IPS DF 4.7 (cell line): ENCODE results near the gene ZNF784.

Experiments
- DNase-seq: peaks from one replicate; pipeline ENCODE4 v3.0.0-alpha.2; 2013; ENCODE audit warnings: low spot score; ENCODE audit errors: extremely low read depth

The ZNF784 gene

DNA sequence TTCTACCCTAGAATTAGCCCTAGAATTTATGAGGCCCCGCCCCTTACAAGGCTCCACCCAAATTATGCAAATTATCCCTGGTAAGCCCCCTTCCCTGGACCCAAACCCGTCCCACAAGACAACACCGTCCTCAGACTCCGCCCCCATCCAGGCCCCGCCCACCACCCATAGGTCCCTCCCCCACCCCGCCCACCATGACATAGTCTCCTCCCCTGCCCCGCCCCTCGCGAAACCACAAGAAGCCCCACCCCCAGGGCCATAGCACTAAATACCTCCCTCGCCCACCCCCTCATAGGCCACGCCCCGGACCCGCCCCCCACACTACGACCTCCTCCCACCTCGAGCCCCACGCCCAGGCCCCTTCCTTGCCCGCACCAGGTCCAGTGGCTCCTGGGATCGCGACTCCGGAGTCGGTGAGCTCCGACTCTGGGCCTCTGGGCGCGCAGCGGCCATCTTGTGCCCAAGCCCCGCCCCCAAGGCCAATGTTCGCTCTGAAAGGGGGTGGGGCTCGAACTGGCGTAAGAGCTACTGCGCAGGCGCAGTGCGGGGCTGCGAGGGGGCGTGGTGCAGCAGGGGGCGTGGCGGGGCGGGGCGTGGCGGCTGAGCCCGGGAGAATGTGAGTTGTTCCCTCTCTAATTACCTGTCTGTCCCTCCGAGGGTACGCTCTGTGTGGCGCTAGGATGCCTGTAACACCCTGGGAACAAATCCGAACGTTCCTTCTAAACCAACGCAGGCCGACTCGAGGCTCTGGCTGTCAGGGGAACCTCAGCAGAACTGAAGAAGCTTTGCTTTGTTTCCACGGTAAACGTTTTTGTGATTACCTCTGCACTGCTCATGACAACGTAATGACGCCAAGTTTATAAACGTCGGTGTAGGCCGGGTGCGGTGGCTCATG, at the start of gene ZNF784:
TSS of gene ZNF784 (minus strand) at position 458 of the 895 bp plus-strand sequence. CDS start at position 453, 5 bp downstream.
- no peak for DNase-seq

GRCh38 chr19:55673889-55674288, 49.5 kb upstream of the ZNF784 start:
- DNase-seq = no peak

GRCh38 chr19:55673465-55673864, 49.1 kb upstream of the ZNF784 start:
- no peak for DNase-seq

DNA sequence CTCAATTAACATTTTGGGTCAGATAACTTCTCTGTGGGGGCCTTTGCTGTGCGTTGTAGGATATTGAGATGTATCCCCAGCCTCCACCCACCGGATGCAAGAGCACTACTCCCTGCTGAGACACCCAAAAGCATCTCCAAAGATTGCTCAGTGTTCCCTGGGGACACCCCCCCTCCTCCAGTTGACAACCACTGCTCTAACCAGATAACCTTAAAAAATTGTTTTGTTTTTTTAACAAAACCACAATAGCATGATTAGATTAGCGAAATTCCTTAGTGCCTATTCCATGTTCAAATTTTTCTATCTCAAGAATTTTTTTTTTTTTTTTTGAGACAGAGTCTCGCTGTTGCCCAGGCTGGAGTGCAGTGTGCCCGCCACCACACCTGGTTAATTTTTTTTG, 48.1 kb upstream of the ZNF784 start:
- no peak for DNase-seq

DNA sequence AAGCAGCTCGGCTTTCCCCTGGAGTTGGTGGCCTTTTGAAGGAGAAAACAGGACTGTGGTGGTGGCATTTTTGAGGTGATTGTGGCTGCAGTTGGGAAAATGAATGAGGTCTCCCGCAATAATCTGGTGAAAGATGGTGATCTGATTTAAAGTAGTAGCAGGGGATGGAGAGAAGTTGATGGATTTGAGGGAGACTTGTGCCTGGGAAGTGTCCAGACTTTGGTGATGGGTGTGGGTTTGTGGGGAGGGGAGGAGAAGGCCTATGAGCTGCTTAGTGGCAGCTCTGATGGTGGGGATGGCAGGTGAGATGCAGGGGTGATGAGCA, 46.6 kb upstream of the ZNF784 start:
- no peak for DNase-seq

GRCh38 chr19:55670280-55671053, 46.1 kb upstream of the ZNF784 start:
- DNase-seq = no peak

GRCh38 chr19:55669418-55670279, 45.3 kb upstream of the ZNF784 start:
- no peak for DNase-seq

DNA sequence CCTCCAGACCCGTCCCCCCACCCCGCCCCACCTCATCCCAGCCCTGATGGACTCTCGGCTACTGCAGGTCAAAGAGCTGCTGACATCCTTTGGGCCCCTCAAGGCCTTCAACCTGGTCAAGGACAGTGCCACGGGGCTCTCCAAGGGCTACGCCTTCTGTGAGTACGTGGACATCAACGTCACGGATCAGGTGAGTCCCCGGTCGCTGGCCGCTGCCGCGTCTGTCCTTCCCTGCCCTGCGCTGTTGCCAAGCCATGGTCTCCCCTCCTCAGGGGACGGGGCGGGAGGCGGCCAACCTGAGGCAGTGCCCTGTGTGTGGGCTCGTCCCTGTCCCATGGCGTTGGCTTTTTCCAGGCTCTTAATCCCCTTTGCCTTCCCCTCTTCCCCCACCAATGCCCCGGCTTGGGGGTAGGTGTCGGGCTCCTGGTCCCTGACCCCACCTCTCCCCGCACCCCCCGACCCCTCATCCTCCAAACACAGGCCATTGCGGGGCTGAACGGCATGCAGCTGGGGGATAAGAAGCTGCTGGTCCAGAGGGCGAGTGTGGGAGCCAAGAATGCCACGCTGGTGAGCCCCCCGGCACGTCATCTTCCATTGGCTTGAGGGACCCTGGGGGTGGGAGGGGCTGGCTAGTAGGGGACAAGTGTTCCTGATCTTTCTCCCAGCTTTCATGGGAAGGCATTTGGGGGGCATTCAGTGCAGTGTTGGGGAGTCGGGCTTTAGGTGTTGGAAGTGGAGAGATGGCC, 44.4 kb upstream of the ZNF784 start:
- no peak for DNase-seq

DNA sequence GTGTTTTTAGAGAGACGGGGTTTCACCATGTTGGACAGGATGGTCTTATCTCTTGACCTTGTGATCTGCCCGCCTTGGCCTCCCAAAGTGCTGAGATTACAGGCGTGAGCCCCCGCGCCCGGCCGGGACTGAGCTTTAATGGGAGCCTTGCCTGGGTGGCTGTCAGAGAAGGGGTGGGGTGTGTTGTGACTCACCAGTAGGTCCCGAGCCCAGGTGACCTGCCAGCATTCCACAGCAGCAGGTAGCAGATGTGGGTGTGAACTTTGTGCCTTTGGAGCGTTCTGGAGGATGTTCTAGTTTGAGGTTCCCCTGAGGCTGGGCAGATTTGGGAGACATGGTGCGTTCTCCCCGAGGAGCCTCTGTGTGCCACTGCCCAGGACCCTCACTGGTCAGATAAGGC, 43.6 kb upstream of the ZNF784 start:
- no peak for DNase-seq

DNA sequence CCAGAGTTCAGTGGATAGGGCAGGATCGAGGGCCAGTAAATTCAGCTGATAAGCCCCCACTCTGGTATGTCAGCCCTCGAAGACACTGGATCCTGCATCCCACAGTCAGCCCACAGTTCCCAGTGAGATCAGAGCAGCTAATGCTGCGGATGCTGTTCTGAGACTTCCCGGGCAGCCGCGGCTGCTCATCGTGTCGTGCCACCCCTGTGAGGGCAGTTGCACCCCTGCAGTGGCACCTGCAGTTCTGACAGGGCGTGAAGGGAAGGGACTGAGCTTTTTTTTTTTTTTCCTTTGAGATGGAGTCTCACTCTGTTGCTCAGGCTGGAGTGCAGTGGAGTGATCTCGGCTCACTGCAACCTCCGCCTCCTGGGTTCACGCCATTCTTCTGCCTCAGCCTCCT, 43.1 kb upstream of the ZNF784 start:
- DNase-seq = no peak

- DNase-seq = no peak
Observed at GRCh38 chr19:55667006-55667381, 42.6 kb upstream of the ZNF784 start.

DNA sequence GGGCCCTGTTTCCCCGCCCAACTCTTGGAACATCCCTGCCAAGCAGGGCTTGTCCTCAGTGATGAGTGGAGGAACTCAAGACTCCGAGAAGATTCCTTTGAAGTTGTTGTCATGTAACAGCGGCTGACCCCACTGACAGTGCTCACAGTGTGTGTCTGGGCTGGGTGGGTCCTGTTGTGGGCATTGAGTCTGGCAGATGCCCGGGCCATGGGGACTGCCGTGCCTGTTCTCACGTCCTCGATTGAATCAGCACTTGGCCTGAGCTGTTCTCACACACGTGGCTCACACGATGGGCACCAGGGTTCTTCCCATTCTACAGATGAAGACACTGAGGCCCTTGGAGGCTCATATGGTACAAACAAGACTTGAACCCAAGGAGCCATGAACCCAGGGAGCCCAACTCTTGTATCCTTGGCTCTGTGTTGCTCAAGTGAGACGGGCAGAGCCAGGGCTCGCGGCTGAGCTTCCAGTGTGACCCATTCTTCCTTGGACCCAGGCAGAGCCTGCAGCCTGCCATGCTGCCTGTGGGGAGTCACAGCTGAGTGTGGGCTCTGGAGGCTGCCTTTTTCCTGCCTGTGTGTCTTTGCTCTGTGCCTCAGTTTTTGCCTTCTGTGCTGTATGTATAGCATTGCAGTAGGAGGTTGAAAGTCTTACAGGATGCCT, 42.1 kb upstream of the ZNF784 start:
- no peak for DNase-seq

GRCh38 chr19:55663846-55664536, 39.6 kb upstream of the ZNF784 start:
- DNase-seq = no peak

GRCh38 chr19:55661826-55662225, 37.5 kb upstream of the ZNF784 start:
- DNase-seq = no peak

DNA sequence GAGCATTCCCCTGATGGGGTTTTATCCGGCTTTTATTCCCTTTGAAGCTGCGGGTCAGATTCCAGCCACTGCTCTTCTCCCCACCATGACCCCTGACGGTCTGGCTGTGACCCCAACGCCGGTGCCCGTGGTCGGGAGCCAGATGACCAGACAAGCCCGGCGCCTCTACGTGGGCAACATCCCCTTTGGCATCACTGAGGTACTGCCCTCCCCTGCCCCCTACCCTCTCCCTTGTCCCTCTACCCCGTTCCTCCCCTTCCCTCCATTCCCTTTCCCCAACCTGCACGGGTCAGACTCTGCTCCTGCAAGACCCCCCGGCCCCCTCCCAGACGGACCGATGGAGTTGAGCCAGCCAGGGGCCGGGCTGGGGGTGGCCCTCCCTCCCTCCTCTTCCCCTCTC, 36.6 kb upstream of the ZNF784 start:
- no peak for DNase-seq

GRCh38 chr19:55660404-55660803, 36.0 kb upstream of the ZNF784 start:
- DNase-seq = no peak

- no peak for DNase-seq
Observed at GRCh38 chr19:55659822-55660221, 35.5 kb upstream of the ZNF784 start.

GRCh38 chr19:55658846-55659459, 34.6 kb upstream of the ZNF784 start:
- no peak for DNase-seq

DNA sequence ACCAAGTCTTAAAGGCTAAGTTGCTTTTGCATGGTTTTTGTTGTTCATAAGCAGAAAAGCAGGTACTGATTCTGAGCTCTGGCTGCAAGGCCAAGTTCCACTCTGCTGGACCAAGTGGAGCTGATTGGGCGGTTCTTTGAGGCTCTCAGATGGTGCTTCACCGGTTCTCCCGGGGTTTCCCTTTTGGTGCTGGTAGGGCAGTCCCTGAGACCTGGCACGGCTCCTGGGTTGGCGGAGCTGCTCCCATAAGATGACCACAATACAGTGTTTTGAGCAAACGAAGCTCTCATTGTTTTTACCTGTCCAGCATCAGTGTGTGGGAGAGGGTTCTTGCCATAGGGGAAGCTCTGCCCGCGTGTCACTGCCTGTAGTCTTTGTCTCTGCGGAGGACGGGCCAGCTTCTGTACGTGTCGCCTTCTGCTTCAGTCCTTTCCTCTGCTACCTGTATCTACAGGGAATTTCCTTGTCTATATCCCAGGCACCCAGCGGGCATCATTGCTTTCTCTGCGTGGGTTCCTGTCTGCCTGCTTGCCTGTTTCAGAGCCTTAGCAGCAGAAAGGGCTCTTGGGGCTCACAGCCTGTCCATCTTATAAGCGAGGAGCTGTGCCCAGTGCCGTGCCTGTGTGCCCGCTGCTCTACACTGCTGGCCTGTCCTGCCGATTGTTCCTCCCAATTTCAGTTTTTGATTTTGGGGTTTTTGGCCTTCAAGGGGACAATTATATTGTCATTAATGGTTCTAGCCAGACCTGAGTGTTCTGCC, 32.8 kb upstream of the ZNF784 start:
- no peak for DNase-seq
